Duodenal mucosa (tissue), 2 donors: ENCODE data around the gene RAPGEF3.

Experiments
- H3K27ac ChIP-seq: one replicate; pipeline ENCODE4 v1.7.0; 2013; ENCODE audit warnings: low read depth, low read length
- H3K27me3 ChIP-seq, 2 donors: one replicate each; pipeline ENCODE4 v1.7.0; 2013; ENCODE audit warnings: low read length in 2 of 2, control low read depth in 1 of 2; ENCODE audit not compliant: insufficient read depth in 2 of 2, control insufficient read depth in 1 of 2
- H3K36me3 ChIP-seq, 2 donors: one replicate each; pipeline ENCODE4 v1.7.0; 2013; ENCODE audit warnings: low read length in 2 of 2, control low read depth in 1 of 2; ENCODE audit not compliant: insufficient read depth in 2 of 2, control insufficient read depth in 1 of 2
- H3K4me1 ChIP-seq, 2 donors: one replicate each; pipeline ENCODE4 v1.7.0; 2013; ENCODE audit warnings: low read length in 2 of 2, control low read depth in 1 of 2; ENCODE audit not compliant: insufficient read depth in 2 of 2, control insufficient read depth in 1 of 2
- H3K4me3 ChIP-seq, 2 donors: one replicate each; pipeline ENCODE4 v1.7.0; 2013; ENCODE audit warnings: low read length in 2 of 2, low read depth in 1 of 2
- H3K9ac ChIP-seq, 2 donors: one replicate each; pipeline ENCODE4 v1.7.0; 2013; ENCODE audit warnings: low read length in 2 of 2, low read depth in 1 of 2
- H3K9me3 ChIP-seq, 2 donors: one replicate each; pipeline ENCODE4 v1.7.0; 2013; ENCODE audit warnings: low read length in 2 of 2, control low read depth in 1 of 2; ENCODE audit not compliant: control insufficient read depth in 1 of 2

The RAPGEF3 gene

DNA sequence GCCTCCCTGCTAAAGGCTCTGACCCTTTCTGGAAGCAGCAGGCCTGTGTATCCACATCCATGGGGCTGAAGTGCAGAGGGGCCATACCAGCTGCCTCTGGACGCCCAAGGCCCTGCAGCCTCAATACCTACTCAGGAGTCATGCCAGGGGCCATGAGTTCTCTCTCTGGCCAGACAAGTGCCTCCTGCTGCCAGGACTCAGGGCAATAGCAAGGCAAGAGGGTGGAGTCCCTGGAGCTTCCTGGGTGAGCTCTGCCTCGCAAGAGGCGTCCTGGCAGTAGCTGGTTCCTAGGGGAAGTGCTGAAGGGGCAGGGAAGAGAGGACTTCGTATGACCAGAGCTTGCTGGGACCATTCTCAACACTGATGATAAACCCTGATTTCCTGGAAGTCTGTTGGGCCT lies 22.5 kb downstream of the RAPGEF3 start:
- H3K9ac ChIP-seq: no peak overlapping the region
- H3K27ac ChIP-seq: no peak overlapping the region
- H3K4me1 ChIP-seq: peaks cover 24 to 51% of the 10 kb centered on the region in 2 donors
- H3K9me3 ChIP-seq: no peaks in the 10 kb centered on the region
- no peaks in the 10 kb centered on the region for H3K36me3 ChIP-seq
- H3K27me3 ChIP-seq: no peaks in the 10 kb centered on the region
- H3K4me3 ChIP-seq: no peak overlapping the region

DNA sequence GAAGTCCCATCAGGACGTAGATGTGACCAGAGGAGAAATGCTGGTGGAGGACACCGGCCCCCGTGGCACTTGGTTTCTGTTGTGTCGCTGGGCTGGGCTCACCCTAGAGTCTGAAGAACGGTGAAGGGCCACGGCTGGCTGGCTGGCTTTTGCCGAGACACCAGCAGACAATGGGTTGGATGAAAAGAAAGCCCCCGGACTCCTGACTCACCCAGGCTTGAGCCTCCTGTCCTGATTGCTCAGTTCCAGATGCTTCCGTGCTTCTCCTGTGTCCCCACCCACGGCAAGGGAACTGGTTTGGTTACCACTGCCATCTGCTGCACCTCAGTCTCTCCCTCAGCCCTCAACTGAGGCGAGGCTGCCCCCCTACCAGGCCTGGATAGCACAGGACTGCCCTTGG lies 23.0 kb downstream of the RAPGEF3 start:
- Histone ChIP-seq H3K36me3 (no peaks in the 10 kb centered on the region), H3K27me3 (no peaks in the 10 kb centered on the region), H3K9me3 (no peaks in the 10 kb centered on the region), H3K9ac (no peak overlapping the region), H3K27ac (no peak overlapping the region), H3K4me3 (no peak overlapping the region), H3K4me1 (peaks cover 20 to 45% of the 10 kb centered on the region in 2 donors)

- Histone ChIP-seq H3K36me3 (no peaks in the 10 kb centered on the region), H3K27me3 (no peaks in the 10 kb centered on the region), H3K9me3 (no peaks in the 10 kb centered on the region), H3K4me1 (peaks cover 20 to 40% of the 10 kb centered on the region in 2 donors), H3K4me3 (no peak overlapping the region), H3K27ac (no peak overlapping the region), H3K9ac (no peak overlapping the region)
Measured at GRCh38 chr12:47734725-47735480, 23.8 kb downstream of the RAPGEF3 start.

DNA sequence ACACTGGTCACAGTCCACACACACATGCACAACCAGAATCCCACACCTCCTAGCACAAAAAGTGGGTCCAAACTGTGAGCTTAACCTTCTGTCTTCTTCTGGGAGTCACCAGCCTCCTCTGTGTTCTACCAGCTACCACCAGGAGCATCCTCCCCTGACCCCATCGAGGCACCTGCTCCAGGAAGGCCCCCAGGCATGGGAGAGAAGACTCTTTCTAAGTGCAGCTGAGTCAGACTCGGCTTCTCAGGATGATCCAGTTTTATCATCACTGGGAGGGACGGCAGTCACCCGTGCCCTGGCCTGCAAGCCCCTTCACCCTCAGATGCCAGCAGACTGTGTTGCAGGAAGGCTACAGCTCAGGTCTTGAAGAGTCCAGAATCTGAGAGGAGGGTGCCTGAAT lies 25.5 kb downstream of the RAPGEF3 start:
- H3K4me3 ChIP-seq: no peak overlapping the region
- H3K4me1 ChIP-seq: peaks cover 15 to 33% of the 10 kb centered on the region in 2 donors
- no peaks in the 10 kb centered on the region for H3K36me3 ChIP-seq
- H3K9me3 ChIP-seq: no peaks in the 10 kb centered on the region
- no peak overlapping the region for H3K27ac ChIP-seq
- no peak overlapping the region for H3K9ac ChIP-seq
- H3K27me3 ChIP-seq: no peaks in the 10 kb centered on the region

DNA sequence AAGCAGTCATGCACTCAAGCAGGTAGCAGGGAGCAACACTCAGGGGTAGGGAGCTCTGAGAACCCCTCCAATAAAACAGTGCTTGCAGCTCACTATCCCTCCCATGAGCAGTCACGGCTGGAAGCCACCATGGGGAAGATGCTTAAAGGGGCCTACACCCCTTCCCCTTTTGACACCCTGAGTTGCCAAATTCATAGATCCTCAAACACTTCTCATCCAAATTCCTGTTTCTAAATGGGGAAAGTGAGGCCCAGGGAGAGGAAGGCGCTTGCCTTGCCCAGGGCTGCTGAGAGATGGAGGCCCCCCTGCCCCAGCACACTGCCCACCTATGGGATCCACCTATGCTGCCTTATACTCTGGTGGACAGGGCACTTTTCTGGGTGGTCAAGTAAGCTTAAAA lies 26.2 kb downstream of the RAPGEF3 start:
- Histone ChIP-seq H3K9ac (no peak overlapping the region), H3K9me3 (no peaks in the 10 kb centered on the region), H3K36me3 (no peaks in the 10 kb centered on the region), H3K4me1 (peaks cover 14 to 27% of the 10 kb centered on the region in 2 donors), H3K27me3 (no peaks in the 10 kb centered on the region), H3K27ac (no peak overlapping the region), H3K4me3 (no peak overlapping the region)

- Histone ChIP-seq H3K27me3 (no peaks in the 10 kb centered on the region), H3K4me1 (peaks cover 10 to 19% of the 10 kb centered on the region in 2 donors), H3K9ac (no peak overlapping the region), H3K9me3 (no peaks in the 10 kb centered on the region), H3K4me3 (no peak overlapping the region), H3K36me3 (no peaks in the 10 kb centered on the region), H3K27ac (no peak overlapping the region)
Measured at GRCh38 chr12:47731723-47732122, 27.0 kb downstream of the RAPGEF3 start.

DNA sequence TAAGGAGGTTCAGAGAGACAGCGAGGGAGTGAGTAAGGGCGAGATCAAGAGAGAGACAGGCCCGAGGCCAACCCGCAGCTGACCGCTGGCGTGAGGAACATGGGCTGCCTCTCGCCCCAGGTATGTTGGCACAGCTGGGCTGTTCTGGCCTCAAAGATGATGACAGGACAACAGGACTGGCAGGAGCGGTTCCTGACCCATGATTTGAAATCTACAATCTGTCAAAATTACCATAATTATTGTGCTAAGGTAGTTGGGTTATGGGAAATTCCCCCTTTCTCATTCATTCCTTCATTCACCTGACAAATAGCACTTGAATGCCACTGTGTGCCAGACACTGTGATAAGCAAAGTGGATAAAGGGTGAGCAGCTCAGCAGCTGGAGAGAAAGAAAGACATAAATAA lies 28.3 kb downstream of the RAPGEF3 start:
- Histone ChIP-seq H3K4me1 (peaks cover 0 to 5% of the 10 kb centered on the region in 2 donors), H3K27ac (no peak overlapping the region), H3K4me3 (no peak overlapping the region), H3K27me3 (no peaks in the 10 kb centered on the region), H3K9me3 (no peaks in the 10 kb centered on the region), H3K36me3 (no peaks in the 10 kb centered on the region), H3K9ac (no peak overlapping the region)

DNA sequence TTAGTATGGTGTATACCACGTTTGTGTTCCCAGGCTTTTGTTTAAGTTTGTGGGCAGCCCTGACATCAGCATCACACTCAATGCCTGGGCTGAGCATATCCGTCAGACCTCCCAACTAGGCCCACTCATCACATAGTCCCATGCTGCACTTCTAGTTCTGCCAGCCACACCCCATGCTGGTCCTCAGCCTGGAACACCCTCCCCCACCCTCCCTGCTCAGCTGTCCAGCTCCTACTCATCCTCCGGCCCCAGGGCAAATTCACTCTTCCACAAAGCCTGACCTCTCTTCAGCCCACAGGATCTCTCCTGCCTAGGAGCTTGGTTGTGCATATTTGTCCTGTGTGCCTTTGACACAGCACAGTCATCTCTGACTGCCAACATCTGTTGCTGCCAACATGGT lies 29.4 kb downstream of the RAPGEF3 start:
- Histone ChIP-seq H3K9ac (no peak overlapping the region), H3K4me1 (no peaks in the 10 kb centered on the region), H3K9me3 (no peaks in the 10 kb centered on the region), H3K27ac (no peak overlapping the region), H3K4me3 (no peak overlapping the region), H3K36me3 (no peaks in the 10 kb centered on the region), H3K27me3 (no peaks in the 10 kb centered on the region)

DNA sequence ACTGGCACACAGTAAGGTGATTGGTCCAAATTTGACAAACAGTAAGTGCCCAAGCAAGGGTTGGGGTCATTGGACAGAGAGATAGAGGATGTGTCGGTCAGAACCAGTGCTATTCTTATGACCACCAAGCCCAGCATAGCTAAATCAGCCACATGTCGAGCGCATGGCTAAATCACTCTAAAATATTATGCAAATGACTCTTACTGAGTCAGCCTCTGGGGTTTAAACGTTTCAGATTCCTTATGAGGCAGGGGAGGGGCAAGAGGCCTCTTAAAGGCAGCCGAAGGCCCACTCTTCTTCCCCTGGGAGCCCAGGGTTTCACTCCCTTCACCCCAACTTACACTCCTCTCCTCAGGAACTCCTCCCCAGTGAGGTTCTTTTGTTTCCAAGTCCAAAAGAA lies 32.8 kb downstream of the RAPGEF3 start:
- H3K27me3 ChIP-seq: no peaks in the 10 kb centered on the region
- no peaks in the 10 kb centered on the region for H3K4me1 ChIP-seq
- H3K9me3 ChIP-seq: no peaks in the 10 kb centered on the region
- no peak overlapping the region for H3K9ac ChIP-seq
- H3K4me3 ChIP-seq: no peak overlapping the region
- H3K36me3 ChIP-seq: peaks cover under 1 to 2% of the 10 kb centered on the region in 2 donors
- no peak overlapping the region for H3K27ac ChIP-seq

DNA sequence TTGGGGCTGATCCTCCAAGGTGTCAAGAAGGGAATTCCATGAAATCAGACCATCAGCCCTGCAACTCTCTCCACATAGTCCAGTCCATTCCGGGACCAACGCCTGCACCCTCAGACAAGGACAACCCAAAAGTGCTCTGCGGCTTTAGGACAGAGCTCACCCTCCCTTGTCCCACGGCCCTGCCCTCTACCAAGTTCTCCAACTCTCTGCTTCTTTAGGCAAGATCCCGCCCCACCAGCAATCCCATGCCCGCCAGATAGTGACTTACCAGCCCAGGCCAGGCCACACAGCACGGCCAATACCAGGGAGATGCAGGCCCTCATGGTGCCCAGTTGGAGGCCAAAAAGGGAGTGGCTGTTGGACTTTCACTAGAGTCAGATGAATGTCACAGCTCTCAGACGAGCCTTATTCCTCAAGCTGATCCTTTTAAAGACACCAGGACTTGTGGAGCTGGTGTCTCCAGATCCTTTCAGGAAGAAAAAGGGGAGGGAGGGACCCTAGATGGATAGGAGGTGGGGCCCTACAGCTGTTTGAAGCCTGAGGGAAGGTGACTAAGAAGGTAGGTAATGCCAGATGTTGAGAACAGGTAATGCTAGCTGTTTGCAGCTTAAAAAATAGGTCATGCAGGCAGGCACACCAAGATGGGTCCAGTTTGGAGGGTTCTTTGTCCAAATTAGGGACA lies 33.4 kb downstream of the RAPGEF3 start, which contains the start of gene ENDOU:
Gene ENDOU (minus strand): TSS at position 400 of the 682 bp plus-strand sequence. CDS start 77 bp downstream, at position 323.
- Histone ChIP-seq H3K27me3 (no peaks in the 10 kb centered on the region), H3K4me3 (no peak within 1 kb of the TSS), H3K36me3 (peaks cover 3 to 7% of the 10 kb centered on the region in 2 donors), H3K27ac (no peak within 1 kb of the TSS), H3K9me3 (no peaks in the 10 kb centered on the region), H3K4me1 (no peaks in the 10 kb centered on the region), H3K9ac (no peak within 1 kb of the TSS)
